ENCODE results near the gene TYMP. TPM values are rescaled to one million over a fixed set of nuclear protein-coding genes. Genes with fewer than 3 reads are reported as not detected.

The TYMP gene
- total and polyA plus RNA-seq, 2 of the 4 experiments (the other 2 are of a cell fraction), result 0.18 to 0.74 TPM

- peak; percentile 63 for TF ChIP-seq CTCF (conservative IDR thresholded peaks at IDR 0.05; ENCODE audit: low read depth, low read length)
Measured at GRCh38 chr22:50525104-50525857, 4.5 kb downstream of the TYMP start, which contains the start of gene SCO2 (continued).
